GM10266 (cell line): Measurements from ENCODE around the gene KLHL20.
"Not testable (repeated sequence)": the region's sequence is repeated elsewhere in the genome, so short reads cannot be mapped to it uniquely, and the experiment has no call there.

Experiments
- DNase-seq: peaks from one replicate; pipeline ENCODE4 v3.0.0; 2012; ENCODE audit errors: extremely low spot score
- CTCF ChIP-seq: IDR thresholded peaks from 2 replicates; pipeline ENCODE4 v1.5.1; 2012; ENCODE audit warnings: mild to moderate bottlenecking, low read depth; ENCODE audit not compliant: control insufficient read depth, insufficient read depth; ENCODE audit errors: missing control alignments

The KLHL20 gene

GRCh38 chr1:173733912-173734311, 19.1 kb downstream of the KLHL20 start:
- no peak for TF ChIP-seq CTCF
- DNase-seq, result no peak

GRCh38 chr1:173736104-173736503, 21.3 kb downstream of the KLHL20 start:
- DNase-seq, result not testable (repeated sequence)

GRCh38 chr1:173742203-173742886, 27.6 kb downstream of the KLHL20 start:
- no peak for DNase-seq

GRCh38 chr1:173744651-173745050, 29.9 kb downstream of the KLHL20 start:
- no peak for TF ChIP-seq CTCF
- DNase-seq, result no peak

More at GRCh38 chr1:173742203-173742886, 27.6 kb downstream of the KLHL20 start:
- no peak for TF ChIP-seq CTCF

GRCh38 chr1:173749137-173749536, 34.4 kb downstream of the KLHL20 start:
- DNase-seq, result no peak
- TF ChIP-seq CTCF, result no peak

- no peak for TF ChIP-seq CTCF
- no peak for DNase-seq
These were observed 39.0 kb downstream of the KLHL20 start for GRCh38 chr1:173753830-173754229.

- DNase-seq, result no peak
- no peak for TF ChIP-seq CTCF
These were observed 42.9 kb downstream of the KLHL20 start for GRCh38 chr1:173757666-173758065.

- TF ChIP-seq CTCF, result no peak
- DNase-seq, result no peak
These were observed 43.3 kb downstream of the KLHL20 start for GRCh38 chr1:173758110-173758509.
